ENCODE data around the gene PTPRG.

The PTPRG gene

GRCh38 chr3:62318752-62319569 is 757.6 kb downstream of the PTPRG start:
- no peak for DNase-seq

- no peak for DNase-seq
These were observed 758.3 kb downstream of the PTPRG start for GRCh38 chr3:62319570-62320243.

- no peak for DNase-seq
These were observed 761.9 kb downstream of the PTPRG start for GRCh38 chr3:62323241-62323640.

- DNase-seq = no peak
These were observed 764.5 kb downstream of the PTPRG start for GRCh38 chr3:62325896-62326295.

GRCh38 chr3:62329971-62330370 is 768.6 kb downstream of the PTPRG start:
- no peak for DNase-seq

- DNase-seq = no peak
These were observed 770.6 kb downstream of the PTPRG start for GRCh38 chr3:62332017-62332416.

- DNase-seq = no peak
These were observed 771.5 kb downstream of the PTPRG start for GRCh38 chr3:62332835-62333244.

- DNase-seq = no peak
These were observed 773.8 kb downstream of the PTPRG start for GRCh38 chr3:62335196-62335595.

GRCh38 chr3:62343755-62344154 is 782.4 kb downstream of the PTPRG start:
- DNase-seq = no peak

Measured in GF-D8 (cell line).